Gastroesophageal sphincter (tissue), 4 donors: ENCODE measurements around the gene CLPTM1L. TPM values are rescaled to one million over a fixed set of nuclear protein-coding genes. Genes with fewer than 3 reads are reported as not detected.

ENCODE experiments used
- ATAC-seq: fragments of 150-250 bp; one replicate; pipeline ENCODE4 v1.9.1; 2016; ENCODE audit warnings: mild to moderate bottlenecking, moderate library complexity
- H3K27ac ChIP-seq, 4 donors: fragments of 200-600 bp; sonication (generic) in 3 of 4; 1 replicate in 3 of 4; 2 replicates in 1 of 4; pipeline ENCODE4 v1.5.1; 2016 to 2019
- H3K27me3 ChIP-seq: fragments of 200-600 bp; sonication (generic); one replicate; pipeline ENCODE4 v1.5.1; 2019
- H3K36me3 ChIP-seq, 2 donors: fragments of 200-600 bp; sonication (generic); one replicate each; pipeline ENCODE4 v1.5.1; 2019; ENCODE audit warnings: control low read depth in 1 of 2
- H3K4me1 ChIP-seq, 3 donors: fragments of 200-600 bp; sonication (generic); 1 replicate in 2 of 3; 2 replicates in 1 of 3; pipeline ENCODE4 v1.5.1; 2016 to 2019; ENCODE audit warnings: control low read depth in 2 of 3
- H3K4me3 ChIP-seq, 2 donors: fragments of 200-600 bp; sonication (generic); one replicate each; pipeline ENCODE4 v1.5.1; 2019; ENCODE audit warnings: mild to moderate bottlenecking in 1 of 2, moderate library complexity in 1 of 2
- H3K9me3 ChIP-seq, 3 donors: fragments of 200-600 bp; sonication (generic); one replicate each; pipeline ENCODE4 v1.5.1; 2017 to 2019; ENCODE audit warnings: control low read depth in 2 of 3
- EP300 ChIP-seq: sonication (generic); formaldehyde crosslinking; IDR thresholded peaks from one replicate; pipeline ENCODE4 v1.6.1; 2017; ENCODE audit warnings: antibody characterized with exemption, mild to moderate bottlenecking
- POLR2A ChIP-seq, 2 donors: fragments of 450-650 bp; IDR thresholded peaks; one replicate each; pipeline ENCODE4 v1.6.1; 2017; ENCODE audit warnings: antibody characterized with exemption in 2 of 2, mild to moderate bottlenecking in 2 of 2, moderate library complexity in 1 of 2
- POLR2AphosphoS5 ChIP-seq: sonication (generic); formaldehyde crosslinking; IDR thresholded peaks from one replicate; pipeline ENCODE4 v1.6.1; 2017; ENCODE audit warnings: antibody characterized with exemption
- whole genome bisulfite sequencing, 2 donors: methylation state at CpG; one replicate each; pipeline ENCODE4 v1.1.5; 2018; ENCODE audit warnings: low coverage in 1 of 2; 5-methylcytosine and 5-hydroxymethylcytosine counted together
- total RNA-seq, 4 donors: library from RNA; depleted of rRNA; stranded (reverse); fragments of >200 nt; gene quantifications; one replicate each; pipeline ENCODE4 v1.1.0, GENCODE V29; 2016
- TF ChIP-seq, protein P1 (sequence below), 4 experiments: fragments of 200-600 bp in 2 of 4; fragments of 450-650 bp in 2 of 4; sonication (generic) in 1 of 4; IDR thresholded peaks; one replicate each; pipeline ENCODE4 v1.5.1; 2017 to 2019; ENCODE audit warnings: antibody characterized with exemption in 4 of 4, mild to moderate bottlenecking in 2 of 4, moderate library complexity in 2 of 4

CLPTM1L gene
- total RNA-seq, 4 donors from 2014 or later = 83.9 to 131 (median 92.2) TPM

GRCh38 chr5:1311439-1312055 is 33.4 kb downstream of the CLPTM1L start:
- Histone ChIP-seq H3K4me1 (peaks cover 0 to 16% (median 7%) of the 10 kb centered on the region in 3 donors), H3K9me3 (no peaks in the 10 kb centered on the region), H3K27ac (no peak overlapping the region), H3K4me3 (no peak overlapping the region), H3K27me3 (peaks cover 28% of the 10 kb centered on the region), H3K36me3 (no peaks in the 10 kb centered on the region)
- no peak for ATAC-seq
- TF ChIP-seq POLR2A (IDR thresholded peaks at IDR 0.05) (no peak), POLR2AphosphoS5 (no peak), EP300 (no peak)
- TF ChIP-seq, protein P1, sequence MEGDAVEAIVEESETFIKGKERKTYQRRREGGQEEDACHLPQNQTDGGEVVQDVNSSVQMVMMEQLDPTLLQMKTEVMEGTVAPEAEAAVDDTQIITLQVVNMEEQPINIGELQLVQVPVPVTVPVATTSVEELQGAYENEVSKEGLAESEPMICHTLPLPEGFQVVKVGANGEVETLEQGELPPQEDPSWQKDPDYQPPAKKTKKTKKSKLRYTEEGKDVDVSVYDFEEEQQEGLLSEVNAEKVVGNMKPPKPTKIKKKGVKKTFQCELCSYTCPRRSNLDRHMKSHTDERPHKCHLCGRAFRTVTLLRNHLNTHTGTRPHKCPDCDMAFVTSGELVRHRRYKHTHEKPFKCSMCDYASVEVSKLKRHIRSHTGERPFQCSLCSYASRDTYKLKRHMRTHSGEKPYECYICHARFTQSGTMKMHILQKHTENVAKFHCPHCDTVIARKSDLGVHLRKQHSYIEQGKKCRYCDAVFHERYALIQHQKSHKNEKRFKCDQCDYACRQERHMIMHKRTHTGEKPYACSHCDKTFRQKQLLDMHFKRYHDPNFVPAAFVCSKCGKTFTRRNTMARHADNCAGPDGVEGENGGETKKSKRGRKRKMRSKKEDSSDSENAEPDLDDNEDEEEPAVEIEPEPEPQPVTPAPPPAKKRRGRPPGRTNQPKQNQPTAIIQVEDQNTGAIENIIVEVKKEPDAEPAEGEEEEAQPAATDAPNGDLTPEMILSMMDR (IDR thresholded peaks at IDR 0.05) = no peak
- 68% methylated on average over 6 of the region's 15 CpGs; no CpG with 5 or more reads in 1 of the 2 donors for WGBS, 2 donors

DNA sequence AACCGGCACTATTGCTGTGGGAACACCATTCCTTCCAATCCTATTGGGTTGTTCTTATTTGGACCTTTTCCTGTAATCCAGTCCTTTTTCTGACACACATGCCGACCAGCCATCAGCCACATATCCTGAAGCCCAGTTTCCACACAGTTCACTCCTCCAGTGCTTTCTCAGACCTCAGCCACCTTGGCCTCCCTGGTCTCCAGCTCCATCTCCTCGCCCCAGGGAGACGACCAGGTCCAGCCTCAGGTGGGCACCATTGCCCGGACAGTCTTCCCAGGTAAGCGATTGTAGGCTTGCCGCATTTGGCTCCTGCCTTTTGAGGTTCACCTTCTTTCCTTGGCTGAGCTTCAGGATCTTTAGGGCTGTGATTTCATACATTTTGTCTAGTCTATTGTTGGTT is 34.8 kb downstream of the CLPTM1L start:
- ATAC-seq = no peak
- Histone ChIP-seq H3K27ac (no peak overlapping the region), H3K36me3 (no peaks in the 10 kb centered on the region), H3K4me3 (no peak overlapping the region), H3K9me3 (no peaks in the 10 kb centered on the region), H3K27me3 (peaks cover 28% of the 10 kb centered on the region), H3K4me1 (peaks cover 0 to 2% (median 0%) of the 10 kb centered on the region in 3 donors)
- 86 to 88% methylated on average over 5 to 7 of the region's 7 CpGs for WGBS, 2 donors
- TF ChIP-seq, protein P1 (IDR thresholded peaks at IDR 0.05) = no peak
- TF ChIP-seq POLR2AphosphoS5 = no peak
- TF ChIP-seq POLR2A (IDR thresholded peaks at IDR 0.05) = no peak
- no peak for TF ChIP-seq EP300

DNA sequence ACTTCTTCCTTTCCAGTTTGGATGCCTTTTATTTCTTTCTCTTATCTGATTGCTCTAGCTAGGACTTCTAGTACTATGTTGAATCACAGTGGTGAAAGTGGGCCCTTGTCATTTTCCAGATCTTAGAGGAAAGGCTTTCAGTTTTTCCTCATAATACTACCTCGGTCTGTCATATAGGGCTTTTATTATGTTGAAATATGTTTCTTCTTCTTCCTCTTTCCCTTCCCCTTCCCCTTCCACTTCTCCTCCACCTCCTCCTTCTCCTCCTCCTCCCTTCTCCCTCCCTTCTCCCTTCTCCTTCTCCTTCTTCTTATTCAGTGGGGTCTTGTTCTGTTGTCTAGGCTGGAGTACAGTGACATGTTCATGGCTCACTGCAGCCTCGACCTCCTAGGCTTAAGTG is 40.9 kb downstream of the CLPTM1L start:
- Histone ChIP-seq H3K4me3 (no peak overlapping the region), H3K27me3 (peaks cover 10% of the 10 kb centered on the region), H3K4me1 (no peaks in the 10 kb centered on the region), H3K36me3 (no peaks in the 10 kb centered on the region), H3K27ac (no peak overlapping the region), H3K9me3 (peaks cover 0 to 3% (median 0%) of the 10 kb centered on the region in 3 donors)
- TF ChIP-seq POLR2AphosphoS5 = no peak
- TF ChIP-seq, protein P1 (IDR thresholded peaks at IDR 0.05) = no peak
- TF ChIP-seq POLR2A (IDR thresholded peaks at IDR 0.05) = no peak
- TF ChIP-seq EP300 = no peak
- no peak for ATAC-seq
- WGBS, 2 donors = 65 to 82% methylated on average over 2 of the region's 2 CpGs

GRCh38 chr5:1302258-1302657 is 42.6 kb downstream of the CLPTM1L start:
- Histone ChIP-seq H3K4me3 (no peak overlapping the region), H3K27ac (no peak overlapping the region), H3K4me1 (no peaks in the 10 kb centered on the region), H3K9me3 (peaks cover 0 to 3% (median 0%) of the 10 kb centered on the region in 3 donors), H3K27me3 (peaks cover 28% of the 10 kb centered on the region), H3K36me3 (no peaks in the 10 kb centered on the region)
- 90 to 100% methylated on average over 1 to 2 of the region's 2 CpGs for WGBS, 2 donors
- TF ChIP-seq POLR2A (IDR thresholded peaks at IDR 0.05) (no peak), POLR2AphosphoS5 (no peak), EP300 (no peak)
- TF ChIP-seq, protein P1 (IDR thresholded peaks at IDR 0.05) = no peak
- no peak for ATAC-seq

GRCh38 chr5:1300581-1301083 is 44.3 kb downstream of the CLPTM1L start:
- no peaks in the 10 kb centered on the region for H3K36me3 ChIP-seq
- no peaks in the 10 kb centered on the region for H3K4me1 ChIP-seq
- TF ChIP-seq, protein P1 (IDR thresholded peaks at IDR 0.05) = no peak
- TF ChIP-seq POLR2AphosphoS5 (no peak), POLR2A (IDR thresholded peaks at IDR 0.05) (no peak), EP300 (no peak)
- no peak for ATAC-seq
- H3K4me3 ChIP-seq = no peak overlapping the region
- 72 to 85% methylated on average over 5 of the region's 20 CpGs for WGBS, 2 donors
- peaks cover 0 to 3% (median 0%) of the 10 kb centered on the region in 3 donors for H3K9me3 ChIP-seq
- peaks cover 42% of the 10 kb centered on the region for H3K27me3 ChIP-seq
- no peak overlapping the region for H3K27ac ChIP-seq
